Colon (tissue), 2 donors: ENCODE measurements around the gene CACNA1G.

Source experiments
- FAIRE-seq: peaks from 2 replicates; lab custom pipeline; 2012; peaks lifted over from hg19 to GRCh38; lab: Jason Lieb, UNC
- donor health status: control.
- donor health status: control.

CACNA1G gene

GRCh38 chr17:50548831-50549230, 11.7 kb upstream of the CACNA1G start:
- FAIRE-seq = no peak

- no peak for FAIRE-seq
Measured at GRCh38 chr17:50549256-50549941, 11.1 kb upstream of the CACNA1G start.

GRCh38 chr17:50549969-50550368, 10.5 kb upstream of the CACNA1G start:
- no peak for FAIRE-seq

GRCh38 chr17:50550661-50551432, 9.7 kb upstream of the CACNA1G start:
- no peak for FAIRE-seq

- FAIRE-seq = no peak
Measured at GRCh38 chr17:50551433-50551815, 9.1 kb upstream of the CACNA1G start.

GRCh38 chr17:50551884-50552283, 8.6 kb upstream of the CACNA1G start:
- no peak for FAIRE-seq

DNA sequence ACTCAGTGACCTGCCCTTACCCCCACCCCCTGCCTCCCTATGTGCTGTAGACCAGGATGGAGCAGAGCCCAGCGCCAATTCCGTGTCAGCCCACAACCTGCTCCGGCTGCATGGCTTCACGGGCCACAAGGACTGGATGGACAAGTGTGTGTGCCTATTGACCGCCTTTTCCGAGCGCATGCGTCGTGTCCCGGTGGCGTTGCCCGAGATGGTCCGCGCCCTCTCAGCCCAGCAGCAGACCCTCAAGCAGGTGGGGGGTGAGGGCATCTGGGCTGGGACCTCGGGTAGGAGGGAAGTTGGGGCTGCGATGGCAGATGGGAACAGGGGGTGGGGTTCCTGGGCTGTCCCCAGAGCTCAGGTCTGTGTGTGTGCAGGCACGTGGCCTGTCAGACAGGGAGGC, 6.3 kb upstream of the CACNA1G start:
- FAIRE-seq = no peak

- FAIRE-seq = no peak
Measured at GRCh38 chr17:50556803-50557202, 3.7 kb upstream of the CACNA1G start.

DNA sequence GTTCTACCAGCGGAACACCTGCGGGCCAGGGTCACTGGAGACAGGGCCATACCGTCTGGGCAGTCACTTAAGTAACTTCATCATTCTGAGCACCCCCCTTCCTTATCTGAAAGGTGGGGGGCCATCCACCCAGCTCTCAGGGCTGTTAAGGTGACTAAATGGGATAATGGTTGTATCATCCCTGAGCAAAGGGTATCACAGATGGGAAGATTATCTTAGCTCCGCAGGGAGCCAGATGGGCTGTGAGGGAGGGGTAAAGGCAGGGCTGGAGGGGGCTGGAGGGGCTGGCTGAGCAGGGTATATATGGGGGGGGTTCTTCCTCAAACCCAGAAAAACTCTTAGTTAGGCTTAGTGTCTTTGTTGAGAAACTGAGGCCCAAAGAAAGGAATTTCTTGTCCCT, 2.9 kb upstream of the CACNA1G start:
- no peak for FAIRE-seq

- no peak for FAIRE-seq
Measured at GRCh38 chr17:50558091-50558490, 2.4 kb upstream of the CACNA1G start.

DNA sequence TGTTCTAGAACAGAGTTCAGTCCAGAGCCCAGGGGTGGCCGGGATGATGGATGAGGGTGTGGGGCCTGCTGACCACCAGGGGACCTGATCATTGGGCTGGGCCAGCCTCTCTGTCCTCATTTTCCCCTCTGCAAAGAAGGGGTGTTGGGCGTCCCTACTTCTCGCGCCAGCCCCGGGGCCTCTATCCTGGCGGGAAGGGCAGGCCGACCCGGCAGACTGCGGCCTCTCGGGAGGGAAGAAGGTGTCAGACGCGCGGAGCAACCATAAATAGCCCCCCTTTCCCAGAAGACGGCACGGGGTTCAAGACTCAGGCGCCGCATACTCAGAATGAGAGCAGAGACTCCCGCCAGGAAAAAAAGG, 2.0 kb upstream of the CACNA1G start:
- FAIRE-seq = no peak

DNA sequence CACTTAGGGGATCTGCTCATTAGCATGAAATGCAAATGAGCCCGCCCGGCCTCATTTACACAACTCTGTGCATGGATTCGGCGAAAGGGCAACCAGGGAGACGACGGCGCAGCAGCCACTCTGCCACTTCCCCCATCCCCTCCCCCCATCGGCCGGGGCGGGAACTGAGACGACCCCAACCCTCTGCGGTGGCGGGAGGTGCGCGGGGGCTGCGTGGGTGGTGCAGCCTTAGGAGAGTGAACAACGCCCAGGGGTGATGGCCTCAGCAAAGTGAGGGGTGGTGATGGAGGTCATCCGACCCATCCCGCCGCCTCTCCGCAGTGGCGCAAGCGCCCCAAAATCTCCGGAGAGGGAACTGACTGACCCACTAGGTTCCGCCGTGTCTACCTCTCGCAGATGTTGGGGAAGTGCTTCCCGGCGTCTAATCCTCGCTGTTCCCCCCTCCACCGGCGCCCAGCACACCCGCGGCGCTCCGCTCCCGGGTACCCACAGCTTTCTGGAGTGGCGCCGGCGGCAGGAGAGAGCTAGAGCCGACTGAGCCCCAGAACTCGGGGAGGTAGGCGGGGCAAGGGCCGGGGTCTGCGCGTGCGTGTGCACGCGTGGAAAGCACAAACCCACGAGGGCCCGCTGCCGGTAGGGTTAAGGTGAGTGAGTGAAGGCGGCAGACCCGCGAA, 1.4 kb upstream of the CACNA1G start:
- no peak for FAIRE-seq

DNA sequence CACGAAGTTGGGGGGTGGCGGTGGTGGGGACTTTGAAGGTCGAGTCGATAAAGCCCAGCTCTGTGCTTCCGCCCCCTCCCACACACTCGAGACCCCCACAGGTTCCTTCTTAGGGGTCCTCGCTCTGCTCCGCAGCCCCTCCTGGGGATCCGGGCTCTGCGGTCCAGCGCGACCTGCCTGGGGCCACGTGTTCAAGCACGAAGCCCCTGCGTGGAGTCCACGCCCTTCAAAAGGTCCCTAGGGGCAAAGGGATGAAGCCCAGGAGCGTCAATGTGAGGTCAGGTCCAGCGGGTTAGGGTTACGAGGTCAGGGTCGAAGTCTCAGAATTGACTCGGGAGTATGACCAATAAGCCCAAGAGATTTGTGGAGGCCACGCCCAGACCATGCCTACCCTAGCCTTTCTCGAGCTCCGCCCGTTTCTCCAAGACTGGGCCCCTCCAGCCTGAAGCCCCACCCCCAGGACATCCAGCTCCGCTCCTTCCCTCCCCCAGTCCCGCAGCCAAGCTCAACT, 786 bp upstream of the CACNA1G start:
- FAIRE-seq = no peak

- FAIRE-seq = no peak
Measured at GRCh38 chr17:50560931-50561745, 623 bp downstream of the CACNA1G start.

- no peak for FAIRE-seq
Measured at GRCh38 chr17:50561746-50562141, 1.2 kb downstream of the CACNA1G start.

GRCh38 chr17:50562242-50563091, 2.0 kb downstream of the CACNA1G start:
- FAIRE-seq = no peak

GRCh38 chr17:50563092-50563511, 2.6 kb downstream of the CACNA1G start:
- FAIRE-seq = no peak

GRCh38 chr17:50564916-50565315, 4.4 kb downstream of the CACNA1G start:
- FAIRE-seq = no peak

DNA sequence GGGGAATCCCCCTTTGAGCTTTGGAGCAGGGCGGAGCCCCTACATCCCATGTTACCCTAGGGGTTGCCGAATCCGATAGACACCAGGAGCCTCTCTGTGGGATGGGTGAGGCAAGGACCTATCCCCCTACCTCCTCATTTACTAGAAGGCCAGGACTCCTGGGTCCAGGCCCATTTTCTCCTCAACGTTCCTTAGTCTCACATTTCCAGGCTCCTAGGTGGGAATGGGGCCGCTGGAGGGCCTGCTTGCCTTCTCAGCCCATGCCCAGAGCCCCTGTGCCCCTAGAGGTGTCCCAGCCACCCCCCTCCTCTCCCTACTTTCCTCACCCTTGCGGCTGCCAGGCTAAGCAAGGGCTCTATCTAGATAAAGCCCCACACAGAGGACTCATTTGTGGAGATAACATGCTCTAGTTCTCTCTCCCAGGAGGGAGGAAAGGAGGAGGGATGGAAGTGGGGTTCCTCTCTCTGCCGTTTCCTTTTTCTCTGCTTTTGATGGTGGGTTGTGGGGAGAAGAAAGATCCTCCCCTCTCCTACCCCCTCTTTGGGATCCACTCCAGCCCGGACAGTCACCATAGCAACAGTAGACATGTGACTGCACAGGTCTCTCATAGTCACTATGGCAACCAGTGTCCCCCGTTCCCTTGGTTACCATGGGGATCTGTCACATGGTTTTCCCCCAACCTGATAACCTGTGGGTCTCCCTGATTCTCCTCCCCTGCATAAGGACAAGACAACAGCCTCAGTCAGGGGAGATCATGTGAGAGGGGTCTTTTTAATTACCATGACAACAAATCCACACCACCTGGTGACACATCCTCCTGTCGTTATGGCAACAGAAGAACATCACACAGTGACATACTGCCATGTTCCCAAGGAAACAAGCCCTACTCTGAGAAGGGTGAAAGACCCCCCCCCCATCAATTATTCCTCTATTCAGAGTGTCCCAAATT, 5.2 kb downstream of the CACNA1G start:
- no peak for FAIRE-seq

DNA sequence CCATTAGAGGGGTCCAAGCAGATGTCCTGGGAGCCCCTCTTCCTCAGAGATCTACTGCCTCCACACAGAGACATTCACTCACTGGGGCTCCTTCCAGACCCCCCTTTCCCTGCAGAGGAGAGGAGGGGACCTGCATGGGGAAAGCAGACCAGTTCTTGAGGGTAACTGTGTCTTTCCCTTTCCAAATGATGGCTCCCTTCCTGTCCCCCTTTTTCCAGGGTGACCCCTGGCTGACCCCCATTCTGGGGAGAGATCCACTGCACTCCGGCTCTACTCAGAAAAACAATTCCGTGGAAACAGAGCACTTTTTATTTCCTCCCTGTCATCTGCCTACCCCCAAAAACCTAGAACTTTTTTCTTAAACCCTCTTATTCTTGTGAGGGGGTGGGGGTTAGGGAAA, 6.4 kb downstream of the CACNA1G start:
- no peak for FAIRE-seq
